WERI-Rb-1 (cell line): ENCODE data around the gene ZGPAT.
"Not testable (repeated sequence)": the region's sequence is repeated elsewhere in the genome, so short reads cannot be mapped to it uniquely, and the experiment has no call there.

ENCODE experiments used
- DNase-seq: peaks from one replicate; pipeline ENCODE4 v3.0.0-alpha.2; 2020
- H3K27ac ChIP-seq: fragments of 250-450 bp; sonication (Bioruptor Pico); 2 replicates; pipeline ENCODE4 v1.5.1; 2020; ENCODE audit warnings: mild to moderate bottlenecking, moderate library complexity
- H3K27me3 ChIP-seq: fragments of 250-450 bp; sonication (Bioruptor Pico); 2 replicates; pipeline ENCODE4 v1.5.1; 2021; ENCODE audit warnings: mild to moderate bottlenecking, low read depth, moderate library complexity; ENCODE audit not compliant: insufficient read depth, severe bottlenecking
- H3K36me3 ChIP-seq: fragments of 250-450 bp; sonication (Bioruptor Pico); 2 replicates; pipeline ENCODE4 v1.5.1; 2020; ENCODE audit warnings: mild to moderate bottlenecking, moderate library complexity
- H3K4me3 ChIP-seq: 2 replicates; pipeline ENCODE4 v1.5.1; 2011; ENCODE audit warnings: low read depth, mild to moderate bottlenecking, control low read depth, low read length
- H3K9me3 ChIP-seq: fragments of 250-450 bp; sonication (Bioruptor Pico); 2 replicates; pipeline ENCODE4 v1.5.1; 2021; ENCODE audit warnings: mild to moderate bottlenecking, moderate library complexity; ENCODE audit not compliant: severe bottlenecking
- TF ChIP-seq, protein P1 (sequence below): IDR thresholded peaks from 2 replicates; pipeline ENCODE4 v1.5.1; 2011; ENCODE audit warnings: low read depth, mild to moderate bottlenecking, control low read depth, inconsistent platforms, low read length

The ZGPAT gene

GRCh38 chr20:63707558-63708300, at the start of gene ZGPAT, which contains the start of gene ARFRP1:
TSS of gene ZGPAT (plus strand) at chr20:63708039. CDS start at chr20:63708581, 542 bp downstream.
TSS of gene ARFRP1 (minus strand) at chr20:63707976. CDS start at chr20:63707091, 885 bp downstream.
- Histone ChIP-seq H3K27ac (peak within 1 kb of the TSS; percentile 94), H3K36me3 (peaks cover 76% of the 10 kb centered on the region), H3K27me3 (no peaks in the 10 kb centered on the region), H3K9me3 (no peaks in the 10 kb centered on the region), H3K4me3 (peak within 1 kb of the TSS; percentile 61)
- TF ChIP-seq, protein P1, sequence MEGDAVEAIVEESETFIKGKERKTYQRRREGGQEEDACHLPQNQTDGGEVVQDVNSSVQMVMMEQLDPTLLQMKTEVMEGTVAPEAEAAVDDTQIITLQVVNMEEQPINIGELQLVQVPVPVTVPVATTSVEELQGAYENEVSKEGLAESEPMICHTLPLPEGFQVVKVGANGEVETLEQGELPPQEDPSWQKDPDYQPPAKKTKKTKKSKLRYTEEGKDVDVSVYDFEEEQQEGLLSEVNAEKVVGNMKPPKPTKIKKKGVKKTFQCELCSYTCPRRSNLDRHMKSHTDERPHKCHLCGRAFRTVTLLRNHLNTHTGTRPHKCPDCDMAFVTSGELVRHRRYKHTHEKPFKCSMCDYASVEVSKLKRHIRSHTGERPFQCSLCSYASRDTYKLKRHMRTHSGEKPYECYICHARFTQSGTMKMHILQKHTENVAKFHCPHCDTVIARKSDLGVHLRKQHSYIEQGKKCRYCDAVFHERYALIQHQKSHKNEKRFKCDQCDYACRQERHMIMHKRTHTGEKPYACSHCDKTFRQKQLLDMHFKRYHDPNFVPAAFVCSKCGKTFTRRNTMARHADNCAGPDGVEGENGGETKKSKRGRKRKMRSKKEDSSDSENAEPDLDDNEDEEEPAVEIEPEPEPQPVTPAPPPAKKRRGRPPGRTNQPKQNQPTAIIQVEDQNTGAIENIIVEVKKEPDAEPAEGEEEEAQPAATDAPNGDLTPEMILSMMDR: no peak
- DNase-seq: peak; percentile 86

DNA sequence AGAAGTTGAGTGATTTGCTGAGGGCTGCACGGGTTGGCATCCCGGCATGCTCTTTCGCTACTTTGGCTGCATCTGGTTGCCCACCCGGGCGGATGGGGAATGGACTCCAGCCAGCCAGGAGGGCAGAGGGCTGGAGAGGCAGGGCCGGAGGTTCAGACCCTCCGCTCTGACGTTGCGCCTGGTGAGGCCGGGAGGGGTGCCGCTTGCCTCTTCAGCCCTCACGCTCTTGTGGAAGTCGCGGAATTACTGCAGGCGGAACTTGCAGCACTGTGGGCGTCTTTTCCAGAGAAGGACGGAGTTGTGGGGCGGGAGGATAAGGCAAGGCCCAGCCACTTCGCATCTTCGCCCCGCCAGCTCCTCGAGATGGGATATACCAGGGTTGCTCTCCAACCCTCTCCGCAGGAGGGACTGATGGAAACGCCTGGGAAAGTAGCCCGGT, 49.1 kb upstream of the ZGPAT start:
- DNase-seq: no peak
- Histone ChIP-seq H3K9me3 (no peaks in the 10 kb centered on the region), H3K36me3 (peaks cover 43% of the 10 kb centered on the region), H3K4me3 (peak overlapping the region; percentile 81), H3K27ac (peak overlapping the region; percentile 94), H3K27me3 (no peaks in the 10 kb centered on the region)
- TF ChIP-seq, protein P1: no peak

- TF ChIP-seq, protein P1: no peak
- H3K9me3 ChIP-seq: no peaks in the 10 kb centered on the region
- H3K4me3 ChIP-seq: no peak overlapping the region; the same call in 1 of the 2 replicates
- H3K27ac ChIP-seq: peak overlapping the region; percentile 94; the same call in 1 of the 2 replicates
- no peak for DNase-seq
- H3K27me3 ChIP-seq: no peaks in the 10 kb centered on the region
- H3K36me3 ChIP-seq: peaks cover 48% of the 10 kb centered on the region
Observed at GRCh38 chr20:63659370-63659769, 48.5 kb upstream of the ZGPAT start.

DNA sequence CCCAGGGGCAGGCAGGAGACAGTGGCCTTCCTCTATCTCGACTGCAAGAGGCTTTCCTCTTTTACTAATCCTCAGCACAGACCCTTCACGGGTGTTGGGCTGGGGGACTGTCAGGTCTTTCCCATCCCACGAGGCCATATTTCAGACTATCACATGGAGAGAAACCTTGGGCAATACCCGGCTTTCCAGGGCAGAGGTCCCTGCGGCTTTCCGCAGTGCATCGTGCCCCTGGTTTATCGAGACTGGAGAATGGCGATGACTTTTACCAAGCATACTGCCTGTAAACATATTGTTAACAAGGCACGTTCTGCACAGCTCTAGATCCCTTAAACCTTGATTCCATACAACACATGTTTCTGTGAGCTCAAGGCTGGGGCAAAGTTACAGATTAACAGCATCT, 47.7 kb upstream of the ZGPAT start:
- H3K9me3 ChIP-seq, H3K27ac ChIP-seq, H3K4me3 ChIP-seq, H3K27me3 ChIP-seq, DNase-seq: not testable (repeated sequence)
- H3K36me3 ChIP-seq: peaks cover 53% of the 10 kb centered on the region

DNA sequence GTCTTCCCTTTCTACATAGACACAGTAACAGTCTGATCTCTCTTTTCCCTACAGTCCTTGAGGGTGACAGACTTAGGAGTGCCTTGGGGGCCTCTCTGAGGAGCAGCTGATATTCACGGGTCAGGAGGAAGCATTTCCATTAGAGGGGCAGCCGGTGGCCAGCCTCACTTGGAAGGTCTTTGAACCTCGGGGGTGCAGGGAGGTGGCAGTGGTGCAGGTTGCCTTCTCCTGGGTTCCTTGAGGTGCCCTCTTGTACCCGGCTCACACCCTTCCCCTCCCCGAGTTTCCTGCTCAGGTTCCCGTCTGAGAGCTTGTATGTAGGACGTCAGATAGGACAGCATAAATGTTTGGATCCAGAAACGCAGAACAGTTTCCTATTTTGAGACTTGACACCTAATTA, 47.2 kb upstream of the ZGPAT start:
- Histone ChIP-seq H3K36me3 (peaks cover 56% of the 10 kb centered on the region), H3K27me3 (no peaks in the 10 kb centered on the region), H3K27ac (no peak overlapping the region), H3K9me3 (no peaks in the 10 kb centered on the region), H3K4me3 (no peak overlapping the region)
- no peak for DNase-seq
- TF ChIP-seq, protein P1: no peak

- no peaks in the 10 kb centered on the region for H3K27me3 ChIP-seq
- H3K4me3 ChIP-seq: no peak overlapping the region
- no peak overlapping the region for H3K27ac ChIP-seq
- TF ChIP-seq, protein P1: no peak
- no peak for DNase-seq
- peaks cover 61% of the 10 kb centered on the region for H3K36me3 ChIP-seq
- no peaks in the 10 kb centered on the region for H3K9me3 ChIP-seq
Observed at GRCh38 chr20:63661108-63661507, 46.7 kb upstream of the ZGPAT start.
